Activated naive CD4-positive, alpha-beta T cell (primary cell): ENCODE measurements around the gene ALG3.
A peak's percentile ranks its signal among the peaks of the same experiment; 100 is the strongest.

Experiments used
- DNase-seq, 4 experiments: peaks; one replicate each; lab custom pipeline; 2025; lab: John Stamatoyannopoulos, UW

Gene ALG3

DNA sequence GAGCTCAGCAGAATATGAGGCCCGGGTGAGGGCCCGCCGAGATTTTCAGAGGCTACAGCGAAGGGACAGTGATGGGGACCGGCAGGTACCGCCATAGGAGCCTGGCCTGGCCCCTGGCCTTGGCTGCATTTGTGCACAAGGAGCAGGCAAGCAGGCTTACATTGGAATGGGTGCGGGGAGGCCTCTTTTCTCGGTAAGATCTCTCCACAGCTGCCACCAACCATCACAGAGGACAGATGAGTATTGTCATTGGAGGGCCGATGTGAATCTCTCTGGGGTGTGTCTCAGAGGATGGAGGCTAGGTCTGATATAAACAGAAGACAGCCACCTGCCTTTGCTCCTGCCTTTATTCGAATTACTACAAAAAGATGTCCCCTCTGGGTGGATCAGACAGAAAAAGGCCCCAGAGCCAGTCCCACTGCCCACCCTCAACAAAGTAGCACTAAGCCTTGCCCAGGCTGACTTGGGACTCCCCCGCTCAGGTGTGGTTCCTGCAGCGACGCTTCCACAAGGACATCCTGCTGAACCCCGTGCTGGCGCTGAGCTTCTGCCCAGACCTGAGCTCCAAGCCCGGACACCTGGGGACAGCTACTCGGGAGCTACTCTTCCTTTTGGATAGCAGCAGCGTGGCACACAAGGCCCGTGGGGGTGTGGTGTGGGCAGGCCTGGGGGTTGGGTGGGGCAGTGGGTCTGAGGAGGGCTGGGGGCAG lies 13.9 kb downstream of the ALG3 start:
- no peak for DNase-seq

DNA sequence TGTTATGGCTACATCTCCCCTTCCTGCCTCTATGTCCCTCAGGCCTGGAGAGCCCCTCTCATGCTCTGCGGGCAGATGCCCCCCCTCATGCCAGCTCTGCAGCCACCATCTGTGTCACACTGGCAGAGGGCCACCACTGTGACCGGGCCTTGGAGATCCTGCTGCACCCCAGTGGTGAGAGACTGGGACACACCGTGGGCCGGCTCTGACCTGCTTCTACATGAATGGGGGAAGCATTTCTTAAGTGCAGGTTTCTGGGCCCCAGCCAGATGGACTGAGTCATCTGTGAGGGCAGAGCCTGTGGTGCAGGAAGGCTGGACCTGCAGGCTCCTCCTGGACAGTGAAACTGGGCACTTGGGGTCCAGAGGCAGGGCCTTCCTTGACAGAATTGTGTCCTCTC lies 14.5 kb downstream of the ALG3 start:
- DNase-seq: no peak

DNA sequence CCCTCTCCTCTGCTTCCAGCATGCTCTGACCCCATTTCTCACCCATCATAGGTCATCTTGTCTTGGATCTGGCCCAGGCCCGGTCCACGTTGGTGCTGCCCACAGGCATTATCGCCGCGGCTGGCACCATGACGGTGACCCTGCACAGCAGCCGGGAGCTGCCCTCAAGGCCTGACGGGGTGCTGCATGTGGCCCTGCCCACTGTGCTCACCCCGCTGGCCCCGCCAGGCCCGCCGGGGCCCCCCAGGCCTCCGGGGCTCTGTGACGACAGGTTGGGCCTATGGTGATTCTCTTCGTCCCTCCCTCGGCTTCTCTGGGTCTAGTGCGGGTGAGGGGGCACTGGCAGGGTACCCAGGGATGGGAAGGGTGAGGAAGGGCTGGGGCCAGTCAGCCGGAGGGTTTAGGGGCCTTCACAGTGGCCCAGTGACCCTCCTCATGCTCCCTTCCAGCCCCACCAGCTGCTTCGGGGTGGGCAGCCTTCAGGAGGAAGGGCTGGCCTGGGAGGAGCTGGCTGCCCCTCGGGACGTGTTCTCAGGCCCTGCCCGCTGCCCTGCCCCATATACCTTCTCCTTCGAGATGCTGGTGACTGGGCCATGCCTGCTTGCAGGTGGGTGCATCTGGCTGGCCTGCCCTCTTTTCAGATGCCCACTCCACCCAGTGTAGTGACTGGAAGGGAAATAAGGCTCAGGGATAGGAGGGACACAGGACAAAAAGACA lies 15.5 kb downstream of the ALG3 start:
- no peak for DNase-seq

DNA sequence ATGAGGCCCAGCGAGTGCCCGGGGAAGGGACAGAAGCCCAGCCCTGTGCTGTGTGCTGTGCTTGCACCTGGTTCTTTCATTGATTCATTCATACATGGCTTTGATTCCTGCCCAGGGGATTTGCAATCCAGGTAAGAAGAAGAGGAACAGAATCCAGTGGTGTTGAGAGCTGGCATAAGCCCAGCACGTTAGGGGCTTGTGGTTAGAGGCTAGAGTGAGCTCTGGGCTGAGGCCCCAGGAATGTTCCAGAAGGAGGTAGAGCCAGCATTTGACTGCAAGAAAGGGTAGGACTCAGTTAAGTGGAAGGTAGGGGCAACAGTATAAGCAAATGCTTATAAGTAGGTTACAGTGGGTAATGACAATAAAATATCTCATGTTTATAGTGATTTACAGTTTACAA lies 17.1 kb downstream of the ALG3 start:
- no peak for DNase-seq

DNA sequence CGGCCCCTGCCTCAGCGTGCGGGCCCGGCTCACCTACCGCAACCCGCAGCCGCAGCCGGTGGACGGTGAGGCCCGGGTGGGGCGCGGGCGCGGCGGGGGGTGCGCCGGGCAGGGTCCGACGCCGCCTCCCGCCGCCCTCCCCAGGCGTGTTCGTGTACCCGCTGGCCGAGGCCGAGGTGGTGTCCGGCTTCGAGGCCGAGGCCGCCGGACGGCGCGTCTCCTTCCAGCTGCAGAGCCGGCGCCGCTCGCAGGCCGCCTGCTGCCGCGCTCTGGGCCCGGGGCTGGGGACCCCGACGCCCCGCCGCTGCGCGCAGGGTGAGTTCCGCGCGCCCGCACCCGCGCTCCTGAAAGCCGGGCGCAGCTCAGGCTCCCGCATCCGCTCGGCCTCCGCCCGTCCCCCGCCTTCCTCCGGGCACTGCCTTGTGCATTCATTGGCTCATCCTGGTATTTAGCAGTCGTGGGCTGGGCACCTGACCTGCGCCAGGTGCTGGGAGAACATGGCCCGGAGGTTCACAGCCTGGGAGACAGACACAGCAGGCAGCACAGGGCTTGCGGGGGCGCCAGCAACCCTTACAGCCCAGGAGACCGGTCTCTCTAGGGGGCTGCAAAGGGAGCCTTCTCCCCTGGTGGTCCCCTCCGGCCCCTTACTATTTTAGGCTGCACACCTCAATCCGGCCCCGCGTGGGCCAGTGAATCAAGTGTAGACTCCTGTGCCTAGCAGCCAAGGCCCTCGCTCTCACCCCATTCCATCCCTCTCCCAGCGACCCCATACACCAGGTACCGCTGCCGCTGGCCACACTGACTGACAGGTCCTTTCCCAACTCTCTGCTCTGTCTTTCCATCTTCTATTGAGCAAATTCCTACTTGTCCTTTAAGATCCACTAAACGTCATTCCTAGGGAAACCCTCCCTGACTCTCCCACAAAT lies 17.9 kb downstream of the ALG3 start:
- no peak for DNase-seq

DNA sequence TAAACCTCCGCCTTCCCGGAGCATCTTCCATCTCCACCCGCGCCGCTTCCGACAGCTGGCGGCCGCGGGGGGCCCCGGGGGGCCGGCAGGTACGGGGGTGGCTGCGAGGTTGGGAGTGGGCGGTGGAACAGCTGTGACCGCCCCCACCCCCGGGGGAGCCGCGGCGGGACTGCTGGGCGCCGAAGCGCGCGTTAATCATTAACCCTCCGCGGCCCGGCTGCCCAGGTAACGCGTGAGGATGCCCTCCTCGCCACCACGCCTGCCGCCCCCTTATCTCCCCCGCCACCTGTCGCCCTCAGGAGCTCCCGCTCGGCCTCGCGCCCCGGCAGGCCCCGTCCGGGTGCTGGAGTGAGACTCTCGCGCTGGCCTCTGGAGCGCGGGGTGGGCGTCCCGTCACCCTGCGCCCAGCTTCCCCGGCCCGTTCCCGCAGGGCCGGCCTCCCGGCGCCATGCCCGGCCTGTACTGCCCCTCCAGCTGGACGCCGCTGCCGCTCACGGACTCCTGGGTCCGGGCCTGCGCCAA lies 18.6 kb downstream of the ALG3 start:
- DNase-seq: no peak

DNA sequence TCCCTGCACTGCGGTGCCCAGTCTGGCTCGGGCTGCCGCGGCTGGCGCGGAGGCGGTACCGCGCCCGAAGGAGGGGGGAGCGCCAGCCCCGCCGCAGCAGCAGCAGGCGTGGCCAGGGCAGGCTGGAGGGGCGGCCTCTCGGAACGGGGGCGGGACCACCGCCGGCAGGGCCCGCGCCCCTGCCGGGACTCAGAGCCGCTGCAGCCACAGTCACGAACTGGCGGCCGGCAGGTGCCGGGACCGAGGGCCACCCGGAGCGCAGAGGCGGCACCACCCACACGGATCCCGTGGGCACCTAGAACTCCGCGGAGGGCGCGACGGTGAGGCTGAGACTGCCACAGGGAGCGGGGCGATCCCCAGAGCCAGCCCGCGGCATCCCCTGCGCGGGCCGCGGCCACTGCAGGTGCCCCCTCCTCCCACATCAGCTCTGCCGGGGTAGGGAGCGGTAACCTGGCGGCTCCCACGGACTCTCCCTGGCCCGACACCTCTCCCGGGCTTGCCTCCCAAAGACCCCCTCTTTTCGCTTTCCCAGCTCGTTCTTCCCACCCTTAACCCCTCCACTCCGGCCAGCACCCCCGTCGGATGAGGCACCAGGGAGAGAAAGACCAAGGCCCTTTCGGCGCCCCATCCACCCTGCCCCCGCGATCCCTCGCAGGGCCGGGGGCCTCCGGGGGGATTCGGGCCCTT lies 19.2 kb downstream of the ALG3 start, which contains the start of gene VWA5B2:
Gene VWA5B2 (plus strand): TSS at position 192 of the 687 bp plus-strand sequence. CDS start 944 bp downstream, outside the sequence.
- DNase-seq: peak; percentile 15 to 68 (median 20)

DNA sequence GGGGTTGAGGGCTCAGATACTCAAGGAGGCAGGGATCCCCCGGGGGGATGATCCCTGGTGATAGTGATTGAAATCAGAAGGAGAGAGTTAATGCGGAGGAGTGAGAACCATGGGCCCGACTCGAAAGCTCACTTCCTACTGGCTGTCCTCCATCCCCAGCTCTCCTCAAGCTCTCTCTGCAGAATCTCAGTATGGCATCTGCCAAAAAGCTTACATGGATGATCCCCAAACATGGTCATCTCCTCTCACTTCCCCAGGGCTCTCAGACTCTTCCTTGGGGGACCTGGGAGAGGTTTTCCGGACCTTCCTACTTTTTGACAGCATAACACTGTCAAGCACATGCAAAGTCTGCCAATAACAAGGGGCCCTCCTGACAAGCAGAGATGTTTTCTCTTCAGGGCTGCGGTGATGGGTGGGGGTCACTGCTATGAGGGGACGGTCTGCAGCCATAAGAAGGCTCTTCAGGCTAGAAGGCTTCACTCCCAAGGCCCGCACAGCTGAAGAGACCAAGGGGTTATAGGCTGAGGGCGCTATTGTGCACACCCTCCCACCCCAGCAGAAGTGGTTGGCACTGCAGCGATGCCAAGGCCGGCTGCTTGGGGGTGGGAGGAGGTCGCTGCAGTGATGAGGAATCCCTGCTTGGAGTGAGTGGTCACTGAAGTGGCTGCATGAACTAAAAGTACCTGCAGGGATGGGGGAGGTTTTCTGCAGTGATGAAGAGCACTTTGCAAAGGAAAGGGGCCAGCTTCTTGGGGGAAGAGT lies 20.2 kb downstream of the ALG3 start:
- no peak for DNase-seq

DNA sequence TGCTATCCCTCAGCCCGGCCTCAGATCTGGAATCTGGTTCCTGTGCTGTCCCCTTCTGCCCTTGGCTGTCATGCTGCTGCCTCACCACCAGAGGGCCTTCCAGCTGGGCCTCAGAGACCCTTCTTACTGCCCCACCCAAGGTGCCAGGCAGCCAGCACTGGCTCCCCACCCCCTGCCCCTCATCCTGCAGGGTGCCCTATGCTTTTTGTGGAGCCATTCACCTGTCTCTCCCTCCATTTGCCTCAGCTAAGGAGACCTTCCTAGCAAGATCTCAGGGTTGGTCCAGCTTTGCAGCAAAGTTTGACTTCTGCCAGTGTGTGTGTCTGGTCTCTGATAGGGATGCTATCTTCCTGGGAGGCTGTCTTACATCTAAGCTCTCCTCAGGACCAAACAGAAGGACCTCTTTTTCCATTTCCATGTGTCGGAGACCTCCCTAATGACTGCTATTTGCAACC lies 21.3 kb downstream of the ALG3 start:
- DNase-seq: peak in 2 of 4 experiments; percentile 20 to 26

DNA sequence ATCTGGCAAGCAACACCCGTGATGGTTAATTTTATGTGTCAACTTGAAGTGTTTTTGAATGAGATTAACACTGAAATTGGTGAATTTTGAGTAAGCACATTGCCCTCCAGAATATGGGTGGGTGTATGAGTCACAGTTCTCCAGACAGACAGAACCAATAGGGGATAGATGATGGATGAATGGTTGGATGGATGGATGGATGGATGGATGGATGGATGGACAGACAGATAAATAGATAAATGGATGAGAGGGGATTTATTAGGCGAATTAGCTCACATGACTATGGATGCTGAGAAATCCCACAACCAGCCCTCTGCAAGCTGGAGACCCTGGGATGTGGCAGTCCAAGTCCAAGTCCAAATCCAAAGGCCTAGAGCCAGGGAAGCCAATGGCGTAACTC lies 24.8 kb downstream of the ALG3 start:
- no peak for DNase-seq

DNA sequence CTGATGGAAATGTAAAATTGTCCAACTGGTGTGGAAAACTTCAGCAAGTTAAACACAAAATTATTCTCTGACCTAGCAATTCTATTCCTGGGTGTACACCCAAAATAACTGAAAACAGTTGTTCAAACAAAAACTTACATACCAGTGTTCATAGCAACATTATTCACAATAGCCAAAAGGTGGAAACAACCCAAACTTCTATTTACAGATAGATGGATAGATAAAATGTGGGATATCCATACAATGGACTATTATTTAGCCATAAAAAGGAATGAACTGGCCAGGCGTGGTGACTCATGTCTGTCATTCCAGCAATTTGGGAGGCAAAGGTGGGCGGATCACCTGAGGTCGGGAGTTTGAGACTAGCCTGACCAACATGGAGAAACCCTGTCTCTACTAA lies 26.2 kb downstream of the ALG3 start:
- DNase-seq: no peak

DNA sequence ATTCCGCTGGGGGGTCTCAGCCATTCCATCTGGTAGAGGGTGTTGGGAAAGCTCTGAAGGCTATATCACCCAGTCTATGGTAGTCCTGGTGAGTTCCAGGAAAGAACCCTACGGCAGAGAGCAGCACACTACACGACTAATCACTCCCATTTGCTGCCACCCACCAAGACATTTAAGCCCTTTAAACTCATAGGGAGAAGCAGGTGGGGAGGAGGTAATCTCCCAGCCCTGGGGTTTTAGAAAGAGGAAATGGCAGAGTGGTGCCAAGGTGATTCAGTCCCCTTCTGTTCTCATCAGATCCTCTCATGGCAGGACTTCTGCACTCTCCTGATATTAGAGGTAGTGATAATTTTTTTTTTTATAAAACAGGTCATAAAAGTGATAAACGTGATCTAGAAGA lies 29.9 kb downstream of the ALG3 start:
- no peak for DNase-seq

DNA sequence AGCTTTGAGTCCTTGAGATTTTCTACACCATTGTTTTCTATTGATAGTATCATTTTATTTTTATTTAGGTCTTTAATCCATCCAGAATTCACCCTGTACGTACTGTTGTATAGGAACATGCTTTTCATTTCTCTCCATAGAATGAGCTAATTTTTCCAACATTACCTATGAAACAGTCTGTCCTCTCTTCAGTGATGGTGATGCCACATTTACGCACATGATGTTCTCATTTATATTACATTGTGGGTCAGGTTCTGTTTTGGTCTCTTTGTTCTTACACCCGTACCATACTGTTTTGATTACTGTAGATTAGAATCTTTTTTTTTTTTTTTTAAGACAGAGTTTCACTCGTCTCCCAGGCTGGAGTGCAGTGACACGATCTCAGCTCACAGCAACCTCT lies 37.0 kb downstream of the ALG3 start:
- no peak for DNase-seq

DNA sequence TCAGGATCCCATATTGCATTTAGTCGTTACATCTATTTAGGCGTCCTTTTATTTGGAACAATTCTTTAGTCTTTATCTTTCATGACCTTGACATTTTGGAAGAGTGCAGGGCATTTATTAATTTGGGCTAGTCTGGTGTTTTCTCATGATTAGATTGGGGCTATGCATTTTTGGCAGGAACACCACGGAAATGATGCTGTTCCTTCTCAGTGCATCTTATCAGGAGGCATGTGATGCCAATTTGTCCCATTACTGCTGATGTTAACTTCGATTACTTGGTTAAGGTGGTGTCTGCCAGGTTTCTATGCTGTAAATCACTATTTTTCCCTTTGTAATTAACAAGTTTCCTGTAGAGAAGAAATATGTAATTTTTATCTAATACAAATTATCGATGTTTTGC lies 37.5 kb downstream of the ALG3 start:
- no peak for DNase-seq

DNA sequence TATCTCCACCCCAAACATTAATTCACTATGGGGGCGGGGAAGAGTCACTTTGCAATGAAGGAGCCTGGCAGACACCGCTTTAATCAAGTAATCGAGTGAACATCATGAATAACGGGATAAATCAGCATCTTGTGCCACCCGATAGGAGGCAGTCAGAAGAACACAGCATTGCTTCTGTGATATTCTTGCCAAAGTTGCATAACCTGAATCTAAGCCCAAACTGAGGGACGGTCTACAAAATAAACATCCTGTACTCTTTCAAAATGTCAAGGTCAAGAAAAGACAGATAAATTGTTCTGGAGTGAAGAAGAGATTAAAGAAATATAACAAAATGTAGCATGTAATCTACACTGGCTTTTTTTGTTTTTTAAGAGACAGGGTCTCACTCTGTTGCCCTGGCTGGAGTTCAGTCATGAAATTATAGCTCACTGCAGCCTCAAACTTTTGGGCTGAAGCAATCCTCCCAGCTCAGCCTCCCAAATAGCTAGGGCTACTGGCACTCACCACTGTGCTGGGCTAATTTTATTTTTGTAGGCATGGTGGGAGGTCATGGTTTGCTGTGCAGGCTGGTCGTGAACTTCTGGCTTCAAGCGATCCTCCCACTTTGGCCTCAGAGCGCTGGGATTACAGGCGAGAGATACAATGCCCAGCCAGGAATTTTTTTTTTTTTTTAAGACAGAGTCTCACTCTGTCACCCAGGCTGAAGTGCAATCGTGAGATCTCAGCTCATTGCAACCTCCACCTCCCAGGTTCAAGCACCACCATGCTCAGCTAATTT lies 39.4 kb downstream of the ALG3 start:
- DNase-seq: no peak

DNA sequence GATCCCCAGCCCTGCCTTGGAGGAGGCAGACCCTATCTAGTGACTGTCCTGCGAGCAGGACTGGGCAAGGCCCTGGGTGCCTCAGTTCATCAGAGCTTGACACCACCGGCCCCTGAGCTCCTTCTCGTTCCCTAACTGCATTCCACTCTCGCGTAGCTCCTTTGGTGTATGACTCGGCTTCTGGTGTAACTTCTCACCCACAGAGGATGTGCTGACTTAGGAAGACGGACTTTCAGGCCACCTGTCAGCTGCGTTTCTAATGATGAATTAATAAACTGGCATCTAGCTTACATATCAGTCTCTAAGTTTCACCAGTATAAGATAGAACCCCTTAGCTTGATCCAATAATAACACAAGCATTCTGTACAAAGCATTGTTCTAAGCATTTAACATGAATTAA lies 45.2 kb downstream of the ALG3 start:
- no peak for DNase-seq

DNA sequence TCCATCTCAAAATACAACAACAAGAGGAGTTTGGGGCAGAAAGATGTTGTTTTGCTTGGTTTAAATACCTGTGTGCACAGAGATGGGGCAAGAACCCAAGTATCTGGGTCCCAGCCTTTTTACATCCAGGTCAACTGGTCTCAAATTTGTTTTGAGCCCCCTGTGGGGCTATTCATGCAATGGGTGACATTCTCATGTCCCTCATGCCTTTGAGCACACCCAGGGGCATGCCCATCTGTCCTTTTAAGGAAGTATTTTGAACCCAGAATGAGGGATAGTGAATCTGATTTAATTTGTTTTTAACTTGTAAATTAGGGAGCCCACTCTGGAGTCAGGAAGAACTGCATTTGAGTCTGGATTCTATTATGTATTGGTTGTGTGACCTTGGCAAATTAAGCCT lies 47.9 kb downstream of the ALG3 start:
- DNase-seq: no peak

DNA sequence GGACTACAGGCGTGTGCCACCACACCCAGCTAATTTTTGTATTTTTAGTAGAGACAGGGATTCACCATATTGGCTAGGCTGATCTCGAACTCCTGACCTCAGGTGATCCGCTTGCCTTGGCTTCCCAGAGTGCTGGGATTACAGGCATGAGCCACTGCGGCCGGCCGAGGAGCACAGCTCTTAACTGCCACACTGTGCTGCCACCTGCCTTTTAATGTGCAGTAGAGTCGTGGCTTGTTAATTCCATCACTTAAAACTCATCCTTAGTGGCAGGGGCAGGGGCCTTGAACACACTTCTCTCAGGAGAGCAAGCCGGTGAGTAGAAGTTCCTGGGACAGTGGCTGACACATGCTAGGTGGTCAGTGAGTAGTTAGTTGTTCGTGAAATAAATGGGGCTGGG lies 50.3 kb downstream of the ALG3 start:
- no peak for DNase-seq

DNA sequence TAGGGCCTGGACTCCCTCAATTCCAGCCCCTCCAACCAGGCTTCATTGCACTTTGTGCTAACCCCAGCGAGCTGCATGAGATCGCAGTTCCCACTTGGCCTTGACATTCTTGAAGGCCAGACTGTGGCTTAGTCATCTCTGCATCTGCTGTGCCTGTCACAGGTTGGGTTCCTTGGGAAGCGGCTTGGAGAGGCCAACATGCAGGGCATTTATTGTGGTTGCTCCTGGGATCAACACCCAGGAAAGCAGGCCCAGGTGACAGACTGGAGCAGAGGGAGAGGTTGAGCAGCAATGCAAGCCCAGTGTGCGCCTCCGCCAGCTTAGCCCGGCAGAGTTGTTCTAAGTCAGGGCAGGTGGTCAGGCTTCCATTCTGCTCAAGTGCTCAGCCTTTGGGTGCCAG lies 52.2 kb downstream of the ALG3 start:
- DNase-seq: no peak

DNA sequence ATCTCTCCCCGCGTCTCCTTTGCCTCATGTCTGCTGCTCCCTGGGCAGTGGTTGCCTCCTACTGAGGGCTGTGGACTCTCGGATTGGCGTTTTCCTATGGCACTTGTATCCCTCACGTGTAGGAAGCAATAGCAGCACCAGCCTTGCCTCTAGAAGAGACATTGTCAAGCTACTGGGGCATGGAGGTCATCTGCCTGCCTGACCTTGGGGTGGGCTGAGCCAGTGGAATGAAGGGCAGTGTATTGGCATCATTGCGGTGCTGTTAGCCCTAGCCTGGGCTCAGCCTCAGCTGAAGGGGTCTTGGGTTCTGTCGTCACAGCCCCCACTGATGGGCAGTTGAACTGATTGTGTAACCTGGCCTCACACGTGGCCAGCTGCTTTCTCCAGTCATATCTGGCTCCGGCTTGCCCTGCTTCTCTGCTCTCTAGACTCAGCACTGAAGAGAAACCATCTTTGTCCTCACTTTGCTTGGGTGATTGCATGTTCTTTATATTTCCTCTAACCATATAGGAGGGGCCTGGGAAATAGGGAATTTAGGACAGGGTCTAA lies 54.7 kb downstream of the ALG3 start:
- DNase-seq: no peak
